ENCODE data around the gene PAIP2.

Gene PAIP2

GRCh38 chr5:139415869-139416268, 74.2 kb downstream of the PAIP2 start:
- Histone ChIP-seq H3K4me1 (ENCODE audit: insufficient read depth, low read length) (peaks cover 11% of the 10 kb centered on the region; the same call in 1 of the 2 replicates), H3K9me3 (ENCODE audit: insufficient read depth, low read depth, low read length) (no peaks in the 10 kb centered on the region), H3K36me3 (ENCODE audit: insufficient read depth, low read length) (peaks cover 72% of the 10 kb centered on the region), H3K9ac (ENCODE audit: low read depth, low read length) (no peak overlapping the region), H3K4me3 (ENCODE audit: low read length) (no peak overlapping the region), H3K27me3 (ENCODE audit: insufficient read depth, low read length) (no peaks in the 10 kb centered on the region; the same call in 1 of the 2 replicates), H3K27ac (ENCODE audit: low read depth, low read length) (no peak overlapping the region)

- no peak overlapping the region for H3K27ac ChIP-seq (ENCODE audit: low read depth, low read length)
- H3K9ac ChIP-seq (ENCODE audit: low read depth, low read length): no peak overlapping the region
- peaks cover 11% of the 10 kb centered on the region; the same call in 1 of the 2 replicates for H3K4me1 ChIP-seq (ENCODE audit: insufficient read depth, low read length)
- H3K36me3 ChIP-seq (ENCODE audit: insufficient read depth, low read length): peaks cover 69% of the 10 kb centered on the region
- no peaks in the 10 kb centered on the region; the same call in 1 of the 2 replicates for H3K27me3 ChIP-seq (ENCODE audit: insufficient read depth, low read length)
- no peaks in the 10 kb centered on the region for H3K9me3 ChIP-seq (ENCODE audit: insufficient read depth, low read depth, low read length)
- 96% methylated on average over 9 of the region's 9 CpGs for WGBS
- H3K4me3 ChIP-seq (ENCODE audit: low read length): no peak overlapping the region
Measured at GRCh38 chr5:139416651-139417050, 75.0 kb downstream of the PAIP2 start.

GRCh38 chr5:139417214-139417613, 75.6 kb downstream of the PAIP2 start:
- H3K9me3 ChIP-seq (ENCODE audit: insufficient read depth, low read depth, low read length): no peaks in the 10 kb centered on the region
- H3K4me1 ChIP-seq (ENCODE audit: insufficient read depth, low read length): peaks cover 11% of the 10 kb centered on the region; the same call in 1 of the 2 replicates
- H3K9ac ChIP-seq (ENCODE audit: low read depth, low read length): no peak overlapping the region
- H3K4me3 ChIP-seq (ENCODE audit: low read length): no peak overlapping the region
- H3K27me3 ChIP-seq (ENCODE audit: insufficient read depth, low read length): no peaks in the 10 kb centered on the region; the same call in 1 of the 2 replicates
- WGBS: 98% methylated on average over 4 of the region's 4 CpGs
- peaks cover 64% of the 10 kb centered on the region for H3K36me3 ChIP-seq (ENCODE audit: insufficient read depth, low read length)
- no peak overlapping the region for H3K27ac ChIP-seq (ENCODE audit: low read depth, low read length)

GRCh38 chr5:139418793-139419192, 77.1 kb downstream of the PAIP2 start:
- H3K9me3 ChIP-seq (ENCODE audit: insufficient read depth, low read depth, low read length): no peaks in the 10 kb centered on the region
- WGBS: 95% methylated on average over 1 of the region's 1 CpG
- H3K36me3 ChIP-seq (ENCODE audit: insufficient read depth, low read length): peaks cover 64% of the 10 kb centered on the region
- H3K4me3 ChIP-seq (ENCODE audit: low read length): no peak overlapping the region
- H3K27ac ChIP-seq (ENCODE audit: low read depth, low read length): no peak overlapping the region
- peaks cover 11% of the 10 kb centered on the region; the same call in 1 of the 2 replicates for H3K4me1 ChIP-seq (ENCODE audit: insufficient read depth, low read length)
- no peaks in the 10 kb centered on the region; the same call in 1 of the 2 replicates for H3K27me3 ChIP-seq (ENCODE audit: insufficient read depth, low read length)
- no peak overlapping the region for H3K9ac ChIP-seq (ENCODE audit: low read depth, low read length)
